Right renal cortex interstitium (tissue), 3 donors: ENCODE measurements around the gene NRXN3. TPM values are rescaled to one million over a fixed set of nuclear protein-coding genes. Genes with fewer than 3 reads are reported as not detected.

Source experiments
- DNase-seq, 3 donors: peaks; one replicate each; pipeline ENCODE4 v3.0.0-alpha.2; 2013; ENCODE audit warnings: low read depth in 3 of 3, low spot score in 2 of 3
- polyA plus RNA-seq, 3 donors: library from polyadenylated mRNA; unstranded; fragments of 120-200 nt; gene quantifications; one replicate each; pipeline ENCODE4 v1.2.1, GENCODE V29; 2013; ENCODE audit not compliant: insufficient read length in 3 of 3

The NRXN3 gene
- polyA plus RNA-seq, 3 donors: 5.6 to 6.7 (median 5.9) TPM

DNA sequence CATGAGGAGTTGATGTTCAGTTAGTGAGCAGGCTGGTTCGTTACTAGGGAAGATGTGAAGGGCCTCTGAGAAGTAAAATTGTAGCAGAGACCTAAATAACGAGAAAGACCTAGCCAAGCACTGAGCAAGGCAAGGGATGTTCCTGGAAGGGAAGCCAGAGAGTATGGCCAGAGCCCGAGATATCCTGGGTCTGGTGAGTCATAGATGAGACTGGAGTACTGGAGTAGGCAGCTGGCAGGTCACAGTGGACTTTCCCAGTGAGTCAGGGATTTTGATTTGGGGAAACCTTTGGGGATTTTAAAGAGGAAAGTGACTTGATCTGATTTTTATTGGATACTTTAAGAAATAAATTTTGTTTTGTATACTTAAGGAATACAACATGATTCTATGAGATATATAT lies 1672.1 kb downstream of the NRXN3 start:
- no peak for DNase-seq

DNA sequence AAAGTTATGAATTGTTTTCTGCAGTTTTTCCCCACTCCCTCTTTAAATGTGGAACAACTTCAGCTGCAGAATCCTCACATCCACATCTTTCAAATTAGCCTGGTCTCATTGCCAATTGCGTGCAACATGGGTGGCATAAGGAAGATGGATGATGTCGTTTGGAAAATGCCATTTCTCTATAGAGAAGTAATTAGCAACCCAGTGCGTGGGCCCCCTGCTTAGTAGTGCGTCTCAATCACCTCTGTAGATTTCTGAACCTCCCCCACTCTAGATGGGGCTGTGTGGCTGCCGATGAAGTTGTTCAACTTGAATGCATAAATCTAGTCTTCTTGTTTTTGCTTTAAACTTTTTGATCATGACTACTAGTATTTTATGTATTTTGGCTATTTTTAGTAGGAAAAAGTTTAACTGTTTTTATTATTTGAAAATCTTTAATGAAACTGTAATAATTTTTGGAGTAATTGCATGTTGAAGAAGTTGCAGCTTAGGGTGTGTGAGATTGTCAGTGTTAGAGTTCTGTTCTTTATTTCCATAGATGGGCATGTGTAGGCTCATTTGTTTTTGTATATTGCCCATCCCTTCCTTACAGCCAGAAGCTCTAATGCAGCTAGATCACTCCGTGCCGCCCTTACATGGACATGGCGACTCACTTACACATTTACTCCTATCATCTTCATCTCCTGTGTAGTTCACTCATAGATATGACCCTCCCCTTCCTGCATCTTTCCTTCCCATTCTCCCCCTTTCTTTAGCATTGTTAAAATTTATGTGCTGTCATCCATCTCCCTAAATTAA lies 1683.0 kb downstream of the NRXN3 start:
- DNase-seq: no peak

DNA sequence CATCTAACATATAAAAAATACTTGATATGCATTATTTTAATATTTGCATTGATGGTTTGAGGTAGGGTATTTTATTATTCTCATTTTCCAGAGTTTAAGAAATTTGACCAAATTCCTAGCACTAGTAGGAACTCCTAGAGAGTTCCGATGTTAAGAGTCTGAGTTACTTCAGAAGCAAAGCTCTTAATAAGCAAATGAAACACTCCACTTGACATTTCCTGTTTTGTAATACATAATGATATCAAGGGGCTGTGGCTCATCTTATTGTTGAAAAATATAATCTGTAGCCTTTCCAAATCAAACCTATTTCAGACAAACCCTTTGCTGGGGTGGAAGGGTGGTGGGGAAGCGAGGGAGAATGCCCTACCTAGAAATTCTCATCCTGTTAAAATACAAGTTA lies 1685.6 kb downstream of the NRXN3 start:
- DNase-seq: no peak

DNA sequence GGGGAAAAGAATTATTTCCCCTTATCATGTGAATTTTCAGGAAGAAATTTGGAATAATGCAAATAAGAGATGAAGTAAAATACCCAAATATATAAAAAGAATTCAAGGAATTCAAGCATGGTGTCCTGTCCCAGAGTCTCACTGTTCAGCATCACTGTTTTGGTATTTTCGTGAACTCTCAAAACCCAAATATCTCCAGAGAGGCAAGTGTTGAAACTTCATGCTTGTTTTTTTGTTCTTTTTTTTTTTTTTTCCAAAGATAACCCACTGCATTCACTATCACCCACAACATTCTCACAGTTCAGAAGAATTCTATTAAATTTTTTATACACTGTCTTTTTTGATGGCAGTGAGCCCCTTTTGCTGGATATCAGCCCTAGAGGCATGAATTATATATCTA lies 1686.2 kb downstream of the NRXN3 start:
- DNase-seq: no peak

DNA sequence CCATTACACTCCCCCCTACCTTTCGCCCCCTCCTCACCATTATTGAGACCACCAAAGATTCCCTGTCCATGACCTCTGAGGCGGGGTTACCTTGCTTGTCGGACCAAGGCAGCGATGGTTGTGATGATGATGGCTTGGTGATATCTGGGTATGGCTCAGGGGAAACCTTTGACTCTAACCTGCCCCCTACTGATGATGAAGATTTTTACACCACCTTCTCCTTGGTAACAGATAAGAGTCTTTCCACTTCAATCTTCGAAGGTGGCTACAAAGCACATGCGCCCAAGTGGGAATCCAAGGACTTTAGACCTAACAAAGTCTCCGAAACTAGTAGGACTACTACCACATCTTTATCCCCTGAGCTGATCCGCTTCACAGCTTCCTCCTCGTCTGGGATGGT lies 1690.9 kb downstream of the NRXN3 start:
- no peak for DNase-seq

DNA sequence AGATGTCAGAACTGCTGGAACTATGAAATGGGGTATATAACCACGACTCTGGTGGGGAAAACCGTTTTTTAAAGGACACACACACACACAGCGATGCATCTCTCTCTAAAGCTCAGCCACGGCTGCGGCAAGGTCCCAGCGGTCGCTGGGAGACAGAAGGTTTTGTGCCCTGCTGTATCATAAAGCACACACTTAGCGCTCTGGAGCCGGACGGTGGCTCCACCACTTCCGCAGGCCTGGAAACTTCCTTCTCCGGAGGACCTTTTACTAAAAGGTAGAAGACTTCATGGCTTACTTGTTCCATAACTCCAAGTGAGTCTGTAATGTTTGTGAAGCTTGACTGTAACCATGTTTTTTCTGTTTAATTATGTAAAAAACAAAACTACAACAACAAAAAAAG lies 1691.9 kb downstream of the NRXN3 start:
- no peak for DNase-seq

DNA sequence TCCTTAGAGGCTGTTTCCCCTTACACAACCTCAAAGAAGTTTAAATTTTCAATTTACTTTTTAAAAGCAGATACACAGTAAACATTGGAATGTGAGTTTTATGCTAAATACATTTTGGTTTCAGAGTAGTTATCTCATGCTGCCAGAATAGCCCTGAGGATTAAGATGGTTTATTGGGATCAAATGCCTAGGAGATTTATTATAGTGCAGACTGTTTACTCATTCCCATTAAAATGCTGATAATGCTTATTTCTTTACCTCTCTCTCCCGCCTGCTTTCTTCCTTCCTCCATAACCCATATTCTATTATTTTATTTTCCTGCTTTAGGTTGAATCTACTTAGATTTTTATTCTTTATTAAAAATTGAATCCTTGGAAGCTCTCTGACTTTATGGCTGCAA lies 1701.0 kb downstream of the NRXN3 start:
- DNase-seq: no peak

DNA sequence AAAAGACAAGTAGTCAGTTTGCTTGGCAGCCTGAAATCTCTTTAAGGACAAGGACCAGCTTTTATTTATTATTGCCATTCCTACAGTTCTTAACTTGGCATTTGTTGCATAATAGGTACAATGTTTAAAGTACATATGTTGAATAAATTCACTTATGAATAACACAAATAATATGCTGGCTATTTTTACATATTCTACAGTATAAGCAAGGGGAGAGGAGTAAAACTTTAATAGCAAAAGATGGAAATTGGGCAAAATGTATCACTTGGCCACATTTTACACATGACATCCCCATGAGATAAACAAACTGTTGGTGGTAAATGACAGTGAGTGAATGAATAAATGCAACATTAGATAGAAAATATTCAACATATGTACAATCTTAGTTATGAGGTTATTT lies 1708.1 kb downstream of the NRXN3 start:
- DNase-seq: no peak

DNA sequence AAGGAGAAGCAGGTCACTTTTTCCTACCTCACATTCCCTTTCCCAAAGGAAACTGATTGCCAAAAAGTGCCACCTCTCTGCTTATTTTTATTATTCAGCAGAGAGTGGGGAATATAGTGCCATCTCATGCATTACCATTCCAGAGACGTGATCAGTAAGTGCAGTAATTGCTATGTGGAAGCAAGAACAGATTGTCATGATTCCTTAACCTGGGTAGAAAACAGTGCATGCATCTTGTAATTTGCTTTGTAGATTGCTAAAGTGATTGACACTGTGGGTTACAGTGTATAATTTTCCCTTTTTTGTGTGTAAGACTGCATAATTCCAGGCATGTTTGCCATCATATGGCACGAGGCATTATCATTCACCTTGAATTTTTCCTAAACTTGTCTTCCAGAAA lies 1708.6 kb downstream of the NRXN3 start:
- DNase-seq: no peak

DNA sequence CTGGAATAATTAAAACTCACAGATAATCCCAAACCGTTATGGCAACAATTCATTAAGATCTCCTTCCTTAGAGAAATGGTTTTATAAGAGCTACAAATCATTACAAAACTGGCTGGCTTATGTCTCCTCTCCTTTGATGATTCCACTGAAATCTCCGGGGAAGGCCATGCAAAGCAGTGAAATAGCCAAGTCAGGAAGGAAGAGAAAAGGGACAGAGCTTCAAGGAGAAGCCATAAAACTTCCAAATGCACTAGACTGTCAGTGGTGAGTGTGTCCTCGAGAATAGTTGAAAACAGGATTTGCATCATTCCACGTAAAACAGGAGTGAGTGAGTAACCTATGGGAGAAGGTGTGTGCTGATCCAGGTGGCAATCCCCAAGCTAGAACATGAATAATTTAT lies 1711.1 kb downstream of the NRXN3 start:
- no peak for DNase-seq

DNA sequence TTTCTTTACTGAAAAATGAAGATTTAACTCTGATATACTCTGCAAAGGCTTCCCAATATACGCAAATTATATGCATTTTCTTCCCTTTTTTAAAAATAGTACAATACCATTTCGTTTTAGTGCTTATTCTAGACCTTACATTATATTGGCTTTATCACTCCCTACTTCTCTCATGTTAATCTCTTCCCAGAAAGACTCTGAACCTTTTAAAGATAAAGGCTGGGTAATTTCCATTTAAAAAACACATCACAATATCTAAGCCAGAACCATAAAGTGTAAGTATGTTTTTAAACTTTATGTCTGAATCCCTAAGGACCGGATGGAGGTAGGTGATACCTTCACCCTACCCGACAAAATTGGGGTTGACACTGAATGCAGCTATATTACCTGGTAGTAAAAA lies 1720.4 kb downstream of the NRXN3 start:
- no peak for DNase-seq

DNA sequence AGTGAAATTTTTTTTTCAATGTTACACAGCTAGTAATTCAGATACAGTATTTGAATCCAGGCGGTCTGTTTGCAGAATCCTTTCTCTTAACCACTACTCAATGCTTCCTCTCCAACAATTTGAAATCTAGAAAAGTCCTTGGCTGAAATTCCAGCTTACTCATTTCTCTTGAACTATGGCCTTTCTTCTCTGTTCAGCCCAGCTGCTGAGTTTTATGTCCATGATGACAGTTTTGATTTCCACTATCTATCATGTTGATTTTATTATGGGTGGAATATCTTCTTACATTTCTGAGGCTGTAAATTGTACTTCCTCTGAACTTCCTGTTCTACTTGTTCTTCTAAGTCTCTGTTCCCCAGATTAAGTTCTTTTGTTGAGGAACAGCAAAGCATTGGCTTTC lies 1725.8 kb downstream of the NRXN3 start:
- peak in 1 of 3 donors; percentile 10 for DNase-seq

DNA sequence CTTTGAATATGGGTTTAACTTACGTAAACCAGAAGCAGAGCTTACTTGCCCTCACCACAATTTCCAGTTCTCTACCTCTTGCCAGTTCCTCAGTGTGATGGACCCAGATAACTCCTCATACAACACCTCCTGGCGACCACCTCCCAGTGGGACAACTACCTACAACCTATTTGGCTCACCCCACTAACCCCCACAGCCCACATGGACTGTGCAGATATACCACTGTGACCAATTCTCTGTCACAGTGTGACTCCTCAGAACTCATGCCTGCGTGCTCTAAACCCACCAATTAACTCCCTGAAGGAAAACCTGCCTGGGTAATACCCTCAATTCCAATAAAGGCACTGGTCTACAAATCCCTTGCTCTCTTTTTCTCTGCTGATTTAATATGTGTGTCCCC lies 1729.4 kb downstream of the NRXN3 start:
- no peak for DNase-seq

DNA sequence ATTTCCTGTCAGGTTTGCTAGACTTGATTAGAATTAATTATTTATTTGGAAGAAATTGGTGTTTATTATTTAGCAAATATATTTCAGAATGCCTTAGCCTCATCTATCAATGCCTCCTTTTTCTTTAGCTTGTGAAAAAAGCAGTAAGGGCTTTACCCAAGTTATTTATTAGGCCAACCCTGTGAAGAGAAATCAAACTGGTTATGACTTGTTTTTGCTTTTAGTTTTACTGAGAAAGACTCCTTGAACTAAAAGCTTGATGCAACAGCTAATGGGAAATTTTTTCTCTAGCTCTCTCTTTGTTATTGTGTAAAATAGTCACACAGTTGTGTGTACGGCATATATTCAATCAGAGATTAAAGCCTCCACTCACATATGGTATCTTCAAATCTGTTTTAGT lies 1734.3 kb downstream of the NRXN3 start:
- no peak for DNase-seq

DNA sequence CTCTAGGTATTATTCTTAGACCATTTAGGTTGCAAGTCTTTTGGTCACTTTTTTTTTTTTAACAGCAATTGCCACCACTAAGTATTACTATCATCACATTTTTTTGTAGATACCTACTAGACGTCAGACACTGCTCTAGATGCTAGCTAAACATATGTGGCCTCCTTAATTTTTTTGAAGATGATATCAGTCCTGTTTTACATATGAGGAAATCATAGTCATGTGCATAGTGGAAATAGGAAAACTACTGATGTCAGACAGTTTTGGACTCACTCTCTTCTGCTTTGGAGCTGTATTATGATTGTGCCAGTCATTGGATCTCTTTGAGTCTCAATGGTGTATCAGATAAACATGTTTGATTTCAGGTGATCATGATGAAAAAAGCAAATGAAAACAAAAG lies 1736.8 kb downstream of the NRXN3 start:
- DNase-seq: no peak

DNA sequence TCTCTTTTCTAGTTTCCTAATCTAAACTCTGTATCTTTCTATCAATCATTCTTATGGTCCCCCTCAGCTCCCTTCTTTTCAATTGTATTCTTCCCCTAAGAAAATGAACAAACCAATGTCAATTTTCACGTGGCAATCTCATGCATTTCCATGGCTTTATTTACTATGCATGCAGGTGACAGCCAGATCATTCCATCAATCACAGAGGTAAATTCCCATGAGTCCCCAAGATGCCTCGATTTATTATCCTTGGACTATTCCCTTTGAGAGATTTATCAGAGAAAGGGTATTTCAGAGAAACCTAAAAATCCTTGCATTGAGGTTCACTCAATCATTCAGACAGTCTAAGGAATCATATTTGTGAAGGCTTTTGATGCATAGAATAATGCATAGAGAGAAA lies 1739.9 kb downstream of the NRXN3 start:
- no peak for DNase-seq

DNA sequence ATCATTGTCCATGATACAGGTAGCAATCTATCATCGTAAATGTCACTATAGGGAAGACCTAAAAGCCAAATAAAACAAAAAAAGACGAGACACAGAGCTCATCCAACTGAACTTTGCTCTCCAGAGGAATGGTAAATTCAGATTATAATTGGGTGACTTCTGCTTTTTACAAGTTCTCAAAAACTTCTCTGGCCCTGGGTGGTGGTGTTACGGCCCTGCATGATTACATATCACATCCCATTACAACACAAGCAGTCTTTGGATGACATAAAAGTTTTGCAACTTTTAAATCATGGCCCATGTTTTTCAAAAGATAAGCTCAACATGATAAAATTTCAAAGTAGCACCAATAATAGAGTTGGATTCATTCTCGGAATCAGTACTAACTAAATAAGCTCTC lies 1741.6 kb downstream of the NRXN3 start:
- DNase-seq: no peak

DNA sequence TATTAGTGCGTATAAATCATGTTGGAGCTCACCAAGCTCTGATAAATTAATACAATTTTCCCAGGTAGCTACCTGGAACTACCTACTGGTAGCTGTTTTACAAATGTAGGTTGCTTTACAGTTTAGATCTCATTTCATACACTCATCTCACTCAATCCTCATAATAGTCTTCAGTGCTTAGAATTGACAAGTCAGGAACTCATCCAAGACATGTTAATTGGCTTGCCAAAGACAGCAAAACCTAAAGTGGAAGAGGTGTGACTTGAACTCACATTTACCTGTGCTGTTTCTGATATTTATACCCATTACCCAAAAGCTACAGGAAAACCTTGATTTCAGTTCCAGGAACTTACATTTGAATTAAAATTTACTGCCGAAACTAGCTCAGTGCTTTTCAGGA lies 1744.4 kb downstream of the NRXN3 start:
- DNase-seq: no peak

DNA sequence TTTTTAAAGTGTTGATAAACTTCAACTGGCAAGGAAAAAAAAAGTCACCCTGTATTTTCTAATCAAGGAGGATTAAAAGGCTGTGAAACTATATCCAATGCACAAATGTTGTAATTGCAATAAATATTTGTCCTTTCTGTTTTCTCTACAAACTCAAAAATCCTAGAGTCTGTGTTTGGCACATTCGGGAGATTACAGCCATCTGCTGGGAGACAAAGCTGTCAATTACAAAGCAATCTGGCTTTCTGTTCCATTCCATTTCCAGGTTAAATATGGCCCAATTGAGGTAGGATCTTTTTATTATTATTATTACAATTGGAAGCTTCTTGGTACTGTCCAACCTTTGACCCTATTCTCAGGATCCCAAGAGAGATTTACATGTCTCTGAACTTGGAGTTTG lies 1745.2 kb downstream of the NRXN3 start:
- DNase-seq: no peak

DNA sequence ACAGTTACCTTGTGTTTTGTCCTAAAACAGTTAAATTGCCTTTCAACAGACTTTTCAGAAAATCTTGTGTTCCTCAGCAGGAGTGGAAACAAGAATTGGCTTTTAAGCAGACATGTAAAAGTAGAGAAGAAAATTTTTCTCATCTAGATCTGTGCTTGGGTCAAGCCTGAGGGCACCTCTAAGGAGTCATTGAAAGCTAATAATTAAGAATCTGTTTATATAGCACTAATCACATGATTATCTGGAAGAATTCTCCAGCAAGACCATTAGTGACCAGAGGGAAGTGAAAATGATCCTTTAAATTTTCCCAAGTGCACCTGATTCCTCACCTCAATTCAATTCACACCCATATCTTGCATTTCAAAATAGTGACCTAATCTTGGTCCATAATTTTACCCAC lies 1746.1 kb downstream of the NRXN3 start:
- DNase-seq: no peak

DNA sequence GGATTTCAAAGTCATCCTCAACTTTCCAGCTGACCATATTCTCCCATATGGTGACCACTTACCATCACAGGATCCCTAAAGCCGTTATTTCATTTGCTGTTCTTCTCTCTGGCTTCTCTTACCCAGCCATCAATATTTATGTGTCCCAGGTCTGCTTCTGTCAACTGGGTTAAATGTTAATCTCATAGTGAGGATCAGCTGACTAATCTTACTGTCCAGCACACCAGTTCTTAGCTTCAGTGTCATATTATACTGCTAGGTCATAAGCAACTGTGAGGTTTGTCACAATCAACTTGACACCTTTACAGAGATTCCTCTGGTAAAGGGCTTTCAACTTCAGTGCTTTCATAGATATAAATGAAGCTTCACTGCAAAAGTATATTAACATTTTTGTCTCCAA lies 1746.7 kb downstream of the NRXN3 start:
- no peak for DNase-seq
